WTC11 (cell line): ENCODE results near the gene ZNF212. TPM values are rescaled to one million over a fixed set of nuclear protein-coding genes. Genes with fewer than 3 reads are reported as not detected.

Experiments used
- ATAC-seq: fragments of 200-7000 bp; cut with Tn5 transposase; 2 replicates; pipeline ENCODE4 v1.10.0; 2021; ENCODE audit warnings: mild to moderate bottlenecking, moderate library complexity
- CTCF ChIA-PET: fragments of 300-600 bp; sonication (Branson Sonifier 250); formaldehyde crosslinking; loops from one replicate; lab custom pipeline; 2021; ENCODE audit warnings: antibody characterized with exemption; lab: Charles Lee
- POLR2A ChIA-PET: fragments of 350-600 bp; sonication (Branson Sonifier 250); formaldehyde crosslinking; loops from one replicate; lab custom pipeline; 2021; ENCODE audit warnings: antibody characterized with exemption; lab: Charles Lee
- DNase-seq: peaks from one replicate; pipeline ENCODE4 v3.0.0; 2021; ENCODE audit warnings: low spot score
- H3K27ac Mint-ChIP-seq: 2 replicates; pipeline ENCODE4 v1.8.0; 2021; ENCODE audit warnings: mixed read lengths
- H3K27me3 Mint-ChIP-seq: 2 replicates; pipeline ENCODE4 v1.8.0; 2021; ENCODE audit warnings: low read depth, mild to moderate bottlenecking, moderate library complexity, mixed read lengths
- H3K36me3 Mint-ChIP-seq: 2 replicates; pipeline ENCODE4 v1.8.0; 2021; ENCODE audit warnings: mixed read lengths
- H3K4me1 Mint-ChIP-seq: 2 replicates; pipeline ENCODE4 v1.8.0; 2022; ENCODE audit warnings: mixed read lengths
- H3K4me3 Mint-ChIP-seq: 2 replicates; pipeline ENCODE4 v1.8.0; 2021; ENCODE audit warnings: mild to moderate bottlenecking, moderate library complexity, mixed read lengths
- H3K9me3 Mint-ChIP-seq: 2 replicates; pipeline ENCODE4 v1.8.0; 2021; ENCODE audit warnings: mixed read lengths
- AFF4 ChIP-seq: sonication (generic); formaldehyde crosslinking; IDR thresholded peaks from 2 replicates; pipeline ENCODE4 v1.8.1; 2023; ENCODE audit warnings: mild to moderate bottlenecking, missing genetic modification reagents, borderline replicate concordance
- ATF2 ChIP-seq: sonication (generic); formaldehyde crosslinking; IDR thresholded peaks from 2 replicates; pipeline ENCODE4 v1.8.1; 2022; ENCODE audit warnings: low read depth, missing genetic modification reagents, borderline replicate concordance
- CTCF ChIP-seq: fragments of 200-600 bp; IDR thresholded peaks from 2 replicates; pipeline ENCODE4 v1.8.0; 2022; ENCODE audit warnings: antibody characterized with exemption
- ETV6 ChIP-seq: sonication (generic); formaldehyde crosslinking; IDR thresholded peaks from 2 replicates; pipeline ENCODE4 v1.8.1; 2022; ENCODE audit warnings: mild to moderate bottlenecking, missing genetic modification reagents
- FOXJ3 ChIP-seq: sonication (generic); formaldehyde crosslinking; IDR thresholded peaks from 2 replicates; pipeline ENCODE4 v1.9.0; 2021; ENCODE audit warnings: missing genetic modification reagents, mild to moderate bottlenecking, borderline replicate concordance
- GTF2I ChIP-seq: fragments of 250-450 bp; sonication (Bioruptor Pico); conservative IDR thresholded peaks from 2 replicates; pipeline ENCODE4 v1.4.0; 2021; ENCODE audit warnings: mild to moderate bottlenecking
- IRF2 ChIP-seq: sonication (generic); formaldehyde crosslinking; IDR thresholded peaks from 2 replicates; pipeline ENCODE4 v1.8.0; 2022; ENCODE audit warnings: low read depth, missing genetic modification reagents, borderline replicate concordance
- KAT7 ChIP-seq: sonication (generic); formaldehyde crosslinking; IDR thresholded peaks from 2 replicates; pipeline ENCODE4 v1.8.1; 2023; ENCODE audit warnings: missing genetic modification reagents, mild to moderate bottlenecking, borderline replicate concordance
- MLX ChIP-seq: sonication (generic); formaldehyde crosslinking; IDR thresholded peaks from 2 replicates; pipeline ENCODE4 v1.8.1; 2023; ENCODE audit warnings: mild to moderate bottlenecking, missing genetic modification reagents, moderate library complexity
- USF1 ChIP-seq: sonication (generic); formaldehyde crosslinking; IDR thresholded peaks from 2 replicates; pipeline ENCODE4 v1.8.0; 2022; ENCODE audit warnings: mild to moderate bottlenecking, missing genetic modification reagents
- ZNF232 ChIP-seq: sonication (generic); formaldehyde crosslinking; IDR thresholded peaks from 2 replicates; pipeline ENCODE4 v1.8.0; 2022; ENCODE audit warnings: mild to moderate bottlenecking, missing genetic modification reagents
- ZNF281 ChIP-seq: sonication (generic); formaldehyde crosslinking; IDR thresholded peaks from 2 replicates; pipeline ENCODE4 v1.8.0; 2023; ENCODE audit warnings: mild to moderate bottlenecking, missing genetic modification reagents
- ZNF425 ChIP-seq: fragments of 250-450 bp; sonication (Bioruptor Pico); conservative IDR thresholded peaks from 2 replicates; pipeline ENCODE4 v1.9.0; 2021; ENCODE audit warnings: mild to moderate bottlenecking
- ZNF512 ChIP-seq: sonication (generic); formaldehyde crosslinking; IDR thresholded peaks from 2 replicates; pipeline ENCODE4 v1.8.1; 2022; ENCODE audit warnings: missing genetic modification reagents, borderline replicate concordance
- ZSCAN18 ChIP-seq: fragments of 250-450 bp; sonication (Bioruptor Pico); IDR thresholded peaks from 2 replicates; pipeline ENCODE4 v2.1.2; 2022; ENCODE audit warnings: mild to moderate bottlenecking, moderate library complexity
- total RNA-seq: library from RNA; stranded (reverse); gene quantifications from 3 replicates; pipeline ENCODE4 v1.2.3, GENCODE V29; 2021

Gene ZNF212
- total RNA-seq, 1 experiment from 2014 or later: 23.0 TPM

- TF ChIP-seq IRF2 (CRISPR knock-in tag) (no peak), ZNF512 (no peak), USF1 (CRISPR knock-in tag) (no peak), ZSCAN18 (CRISPR knock-in tag) (no peak), AFF4 (CRISPR knock-in tag) (no peak), CTCF (no peak), FOXJ3 (no peak), KAT7 (CRISPR knock-in tag) (no peak), MLX (CRISPR knock-in tag) (no peak), ETV6 (CRISPR knock-in tag) (no peak), ATF2 (CRISPR knock-in tag) (no peak)
Measured at GRCh38 chr7:149278396-149278795, 38.9 kb downstream of the ZNF212 start (continued).

GRCh38 chr7:149279111-149279743 lies 39.8 kb downstream of the ZNF212 start:
- ATAC-seq (no peak), DNase-seq (no peak)
- peaks cover 8% of the 10 kb centered on the region for H3K27me3 Mint-ChIP-seq
- H3K9me3 Mint-ChIP-seq: no peaks in the 10 kb centered on the region
- 0 out of 2 replicates have a peak, but pooled peaks cover 3% of the 10 kb centered on the region for H3K4me1 Mint-ChIP-seq
- H3K27ac Mint-ChIP-seq: no peak overlapping the region
- H3K4me3 Mint-ChIP-seq: no peak overlapping the region
- CTCF ChIA-PET: no interaction called here
- TF ChIP-seq ZNF232 (CRISPR knock-in tag): no peak
- no peak for TF ChIP-seq ZNF281 (CRISPR knock-in tag)
- no peak for TF ChIP-seq ZNF425 (CRISPR knock-in tag)
- no peak for TF ChIP-seq GTF2I (CRISPR knock-in tag)
- TF ChIP-seq ZSCAN18 (CRISPR knock-in tag): no peak
- TF ChIP-seq, all 79 proteins: peak for 0
- POLR2A ChIA-PET: no interaction called here
- H3K36me3 Mint-ChIP-seq: peaks cover 25% of the 10 kb centered on the region
